GM23338 (cell line): ENCODE data around the gene PARD3.

ENCODE experiments used
- CREB1 ChIP-seq: fragments of 250-450 bp; sonication (Bioruptor Pico); IDR thresholded peaks from 2 replicates; pipeline ENCODE4 v1.5.0; 2020; ENCODE audit warnings: low read depth, mild to moderate bottlenecking, moderate library complexity
- EZH2 ChIP-seq: fragments of 200-600 bp; sonication (generic); IDR thresholded peaks from one replicate; pipeline ENCODE4 v1.8.0; 2017; ENCODE audit warnings: antibody characterized with exemption, mild to moderate bottlenecking, low read depth; ENCODE audit not compliant: unreplicated experiment
- EZH2phosphoT487 ChIP-seq: fragments of 200-600 bp; sonication (generic); IDR thresholded peaks from one replicate; pipeline ENCODE4 v1.8.1; 2018; ENCODE audit warnings: antibody characterized with exemption; ENCODE audit not compliant: unreplicated experiment
- JUNB ChIP-seq: IDR thresholded peaks from one replicate; pipeline ENCODE4 v1.6.1; 2016; ENCODE audit warnings: antibody characterized with exemption; ENCODE audit not compliant: unreplicated experiment
- POLR2AphosphoS5 ChIP-seq: IDR thresholded peaks from 2 replicates; pipeline ENCODE4 v1.6.1; 2016; ENCODE audit warnings: antibody characterized with exemption, low read depth
- STAT1 ChIP-seq: IDR thresholded peaks from one replicate; pipeline ENCODE4 v1.6.1; 2016; ENCODE audit warnings: antibody characterized with exemption; ENCODE audit not compliant: unreplicated experiment
- ZNF114 ChIP-seq: fragments of 250-450 bp; sonication (Bioruptor Pico); IDR thresholded peaks from 2 replicates; pipeline ENCODE4 v1.5.0; 2020; ENCODE audit warnings: mild to moderate bottlenecking, moderate library complexity
- ZNF331 ChIP-seq: fragments of 250-450 bp; sonication (Bioruptor Pico); IDR thresholded peaks from 2 replicates; pipeline ENCODE4 v1.5.0; 2020; ENCODE audit warnings: low read depth, mild to moderate bottlenecking, moderate library complexity
- TF ChIP-seq, protein P1 (sequence below), 2 experiments: fragments of 200-600 bp in 1 of 2; sonication (generic) in 1 of 2; conservative IDR thresholded peaks; 2 replicates each; pipeline versions ENCODE4 v1.5.1 to v1.6.1; 2016 to 2017; ENCODE audit warnings: antibody characterized with exemption in 2 of 2, low read depth in 2 of 2, mild to moderate bottlenecking in 2 of 2, moderate library complexity in 1 of 2
- TF ChIP-seq, protein P2 (sequence below): IDR thresholded peaks from one replicate; pipeline ENCODE4 v1.6.1; 2018; ENCODE audit warnings: antibody characterized with exemption; ENCODE audit not compliant: unreplicated experiment
- TF ChIP-seq, protein P3 (sequence below): IDR thresholded peaks from 2 replicates; pipeline ENCODE4 v1.6.1; 2016; ENCODE audit warnings: antibody characterized with exemption

DNA sequence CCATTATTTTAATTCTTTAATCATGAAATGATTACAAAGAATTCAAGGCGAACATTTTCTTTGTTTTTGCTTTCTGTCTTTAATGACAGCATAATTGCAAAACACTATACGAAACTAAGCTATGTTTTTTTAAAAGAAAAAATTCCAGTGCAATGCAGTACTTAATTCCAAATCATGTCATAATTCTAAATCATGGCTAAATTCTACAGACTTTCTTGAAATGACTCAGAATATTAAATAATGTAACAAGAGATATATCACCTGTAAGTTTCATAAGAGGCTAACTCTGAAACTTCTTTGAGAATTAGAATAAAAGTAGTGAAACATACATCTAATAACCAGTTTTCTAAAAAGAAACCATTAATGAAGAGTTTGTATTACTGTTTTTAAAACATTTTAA, 671.6 kb downstream of the PARD3 start:
- TF ChIP-seq, protein P1, sequence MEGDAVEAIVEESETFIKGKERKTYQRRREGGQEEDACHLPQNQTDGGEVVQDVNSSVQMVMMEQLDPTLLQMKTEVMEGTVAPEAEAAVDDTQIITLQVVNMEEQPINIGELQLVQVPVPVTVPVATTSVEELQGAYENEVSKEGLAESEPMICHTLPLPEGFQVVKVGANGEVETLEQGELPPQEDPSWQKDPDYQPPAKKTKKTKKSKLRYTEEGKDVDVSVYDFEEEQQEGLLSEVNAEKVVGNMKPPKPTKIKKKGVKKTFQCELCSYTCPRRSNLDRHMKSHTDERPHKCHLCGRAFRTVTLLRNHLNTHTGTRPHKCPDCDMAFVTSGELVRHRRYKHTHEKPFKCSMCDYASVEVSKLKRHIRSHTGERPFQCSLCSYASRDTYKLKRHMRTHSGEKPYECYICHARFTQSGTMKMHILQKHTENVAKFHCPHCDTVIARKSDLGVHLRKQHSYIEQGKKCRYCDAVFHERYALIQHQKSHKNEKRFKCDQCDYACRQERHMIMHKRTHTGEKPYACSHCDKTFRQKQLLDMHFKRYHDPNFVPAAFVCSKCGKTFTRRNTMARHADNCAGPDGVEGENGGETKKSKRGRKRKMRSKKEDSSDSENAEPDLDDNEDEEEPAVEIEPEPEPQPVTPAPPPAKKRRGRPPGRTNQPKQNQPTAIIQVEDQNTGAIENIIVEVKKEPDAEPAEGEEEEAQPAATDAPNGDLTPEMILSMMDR (conservative IDR thresholded peaks at IDR 0.05; ENCODE audit: low read depth in 2 of 2) = no peak
- TF ChIP-seq EZH2 = no peak
- TF ChIP-seq EZH2phosphoT487 = no peak
- TF ChIP-seq ZNF114 = no peak
- TF ChIP-seq POLR2AphosphoS5 = no peak
- no peak for TF ChIP-seq STAT1
- TF ChIP-seq JUNB = no peak
- TF ChIP-seq, protein P2, sequence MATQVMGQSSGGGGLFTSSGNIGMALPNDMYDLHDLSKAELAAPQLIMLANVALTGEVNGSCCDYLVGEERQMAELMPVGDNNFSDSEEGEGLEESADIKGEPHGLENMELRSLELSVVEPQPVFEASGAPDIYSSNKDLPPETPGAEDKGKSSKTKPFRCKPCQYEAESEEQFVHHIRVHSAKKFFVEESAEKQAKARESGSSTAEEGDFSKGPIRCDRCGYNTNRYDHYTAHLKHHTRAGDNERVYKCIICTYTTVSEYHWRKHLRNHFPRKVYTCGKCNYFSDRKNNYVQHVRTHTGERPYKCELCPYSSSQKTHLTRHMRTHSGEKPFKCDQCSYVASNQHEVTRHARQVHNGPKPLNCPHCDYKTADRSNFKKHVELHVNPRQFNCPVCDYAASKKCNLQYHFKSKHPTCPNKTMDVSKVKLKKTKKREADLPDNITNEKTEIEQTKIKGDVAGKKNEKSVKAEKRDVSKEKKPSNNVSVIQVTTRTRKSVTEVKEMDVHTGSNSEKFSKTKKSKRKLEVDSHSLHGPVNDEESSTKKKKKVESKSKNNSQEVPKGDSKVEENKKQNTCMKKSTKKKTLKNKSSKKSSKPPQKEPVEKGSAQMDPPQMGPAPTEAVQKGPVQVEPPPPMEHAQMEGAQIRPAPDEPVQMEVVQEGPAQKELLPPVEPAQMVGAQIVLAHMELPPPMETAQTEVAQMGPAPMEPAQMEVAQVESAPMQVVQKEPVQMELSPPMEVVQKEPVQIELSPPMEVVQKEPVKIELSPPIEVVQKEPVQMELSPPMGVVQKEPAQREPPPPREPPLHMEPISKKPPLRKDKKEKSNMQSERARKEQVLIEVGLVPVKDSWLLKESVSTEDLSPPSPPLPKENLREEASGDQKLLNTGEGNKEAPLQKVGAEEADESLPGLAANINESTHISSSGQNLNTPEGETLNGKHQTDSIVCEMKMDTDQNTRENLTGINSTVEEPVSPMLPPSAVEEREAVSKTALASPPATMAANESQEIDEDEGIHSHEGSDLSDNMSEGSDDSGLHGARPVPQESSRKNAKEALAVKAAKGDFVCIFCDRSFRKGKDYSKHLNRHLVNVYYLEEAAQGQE = no peak
- TF ChIP-seq, protein P3, sequence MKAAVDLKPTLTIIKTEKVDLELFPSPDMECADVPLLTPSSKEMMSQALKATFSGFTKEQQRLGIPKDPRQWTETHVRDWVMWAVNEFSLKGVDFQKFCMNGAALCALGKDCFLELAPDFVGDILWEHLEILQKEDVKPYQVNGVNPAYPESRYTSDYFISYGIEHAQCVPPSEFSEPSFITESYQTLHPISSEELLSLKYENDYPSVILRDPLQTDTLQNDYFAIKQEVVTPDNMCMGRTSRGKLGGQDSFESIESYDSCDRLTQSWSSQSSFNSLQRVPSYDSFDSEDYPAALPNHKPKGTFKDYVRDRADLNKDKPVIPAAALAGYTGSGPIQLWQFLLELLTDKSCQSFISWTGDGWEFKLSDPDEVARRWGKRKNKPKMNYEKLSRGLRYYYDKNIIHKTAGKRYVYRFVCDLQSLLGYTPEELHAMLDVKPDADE = no peak
- no peak for TF ChIP-seq ZNF331
- no peak for TF ChIP-seq CREB1
